Iris pigment epithelial cell (primary cell): ENCODE measurements around the gene RMRP.

Experiments
- DNase-seq: peaks from one replicate; pipeline ENCODE4 v3.0.0-alpha.2; 2011; ENCODE audit warnings: low read depth

Gene RMRP

DNA sequence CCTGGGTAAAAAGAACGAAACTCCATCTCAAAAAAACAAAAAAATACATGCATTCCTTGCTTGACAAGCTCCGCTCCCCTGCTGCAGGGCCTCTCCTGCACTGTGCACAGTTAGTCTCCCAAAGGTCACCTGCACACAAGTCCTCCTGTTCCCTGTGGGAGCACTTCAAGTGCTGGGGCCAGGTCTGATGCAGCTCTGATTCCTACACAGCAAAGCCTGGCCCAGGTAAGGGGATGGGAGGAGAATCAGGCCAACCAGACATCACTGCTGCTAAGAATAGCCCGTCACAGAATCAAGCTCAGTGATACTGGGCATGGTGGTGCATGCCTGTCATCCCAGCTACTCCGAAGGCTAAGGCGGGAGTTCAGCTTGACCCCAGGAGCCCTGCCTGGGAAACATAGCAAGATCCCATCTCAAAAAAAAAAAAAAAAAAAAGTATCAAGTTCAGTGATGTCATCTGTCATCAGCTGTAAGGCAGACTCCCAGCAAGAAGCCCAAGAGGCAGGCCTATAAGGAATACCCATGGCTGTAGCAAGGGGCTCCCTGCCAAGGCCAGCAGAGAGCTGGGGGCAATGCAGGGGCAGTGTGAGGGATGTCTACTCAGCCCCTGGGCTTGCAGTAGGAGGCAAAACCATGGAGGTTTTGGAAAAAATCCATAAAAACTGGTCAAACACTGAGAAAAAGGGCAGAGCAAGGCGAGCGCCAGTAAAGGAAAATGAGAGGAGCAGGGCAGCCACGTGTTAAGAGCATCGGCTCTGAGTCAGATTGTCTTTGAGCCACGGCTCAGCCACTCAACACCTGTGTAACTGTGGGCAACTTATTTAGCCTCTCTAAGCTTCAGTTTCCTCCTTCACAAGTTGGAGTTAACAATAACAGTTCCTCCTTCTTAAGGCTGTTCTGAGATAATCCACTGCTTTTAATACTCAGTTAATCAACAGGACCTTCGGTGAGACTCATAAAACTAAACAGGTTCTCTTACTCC is 28.7 kb upstream of the RMRP start:
- DNase-seq = peak; percentile 55

DNA sequence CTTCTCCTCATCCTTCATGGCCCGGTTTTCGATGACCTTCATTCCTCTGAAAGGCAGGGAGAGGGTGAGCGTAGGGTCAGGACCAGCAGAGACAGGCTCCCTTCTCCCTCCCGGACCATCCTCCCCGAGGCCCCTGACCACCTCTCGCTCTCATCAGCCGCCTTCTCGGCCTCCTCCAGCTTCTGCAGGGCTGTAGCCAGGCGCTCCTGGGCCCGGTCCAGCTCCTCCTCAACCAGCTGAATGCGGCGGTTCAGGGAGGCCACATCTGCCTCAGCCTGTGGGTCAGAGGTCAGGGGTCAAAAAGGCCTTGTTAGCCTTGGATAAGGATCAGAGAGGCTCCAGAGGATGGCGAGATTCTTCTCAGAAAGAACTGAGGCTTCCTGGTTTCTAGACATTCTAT is 27.7 kb upstream of the RMRP start:
- DNase-seq = no peak

DNA sequence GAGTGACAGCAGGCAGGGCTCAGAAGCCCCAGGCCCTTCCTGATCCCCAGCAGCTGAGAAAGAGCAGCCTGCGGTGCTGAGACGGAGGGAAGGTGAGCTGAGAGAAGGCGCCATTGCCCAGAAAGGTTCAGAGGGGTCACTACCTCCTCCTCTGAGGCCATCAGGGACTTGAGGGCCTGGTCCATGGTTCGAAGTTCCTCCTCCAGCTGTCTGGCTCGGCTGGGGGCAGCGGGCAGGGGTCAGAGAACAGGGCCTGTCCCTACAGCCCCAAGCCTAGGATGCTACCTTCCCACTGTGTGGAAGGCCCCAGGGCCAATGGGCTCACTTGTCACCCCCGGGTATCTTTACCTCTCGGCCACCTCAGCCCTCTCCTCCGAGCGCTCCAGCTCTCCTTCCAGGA is 27.1 kb upstream of the RMRP start:
- DNase-seq = no peak

DNA sequence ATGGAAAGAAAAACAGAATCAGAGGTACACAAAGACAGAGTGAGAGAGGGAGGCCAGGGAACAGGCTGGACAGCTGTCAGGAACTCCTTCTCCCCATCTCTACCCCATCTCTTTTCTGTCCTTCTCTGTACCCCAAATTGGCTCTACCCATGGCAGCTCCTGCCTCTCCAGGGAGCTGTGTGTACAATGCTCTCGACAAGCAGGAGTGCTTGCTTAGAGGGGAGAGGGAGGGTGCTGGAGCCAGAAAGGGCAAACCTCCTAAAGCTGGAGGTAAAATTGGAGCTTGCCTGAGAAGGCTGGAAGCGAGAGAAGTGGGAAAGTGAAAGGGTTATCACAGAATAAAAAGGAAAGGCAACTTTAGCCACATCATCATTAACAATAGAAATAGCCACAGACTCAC is 25.5 kb upstream of the RMRP start:
- no peak for DNase-seq

DNA sequence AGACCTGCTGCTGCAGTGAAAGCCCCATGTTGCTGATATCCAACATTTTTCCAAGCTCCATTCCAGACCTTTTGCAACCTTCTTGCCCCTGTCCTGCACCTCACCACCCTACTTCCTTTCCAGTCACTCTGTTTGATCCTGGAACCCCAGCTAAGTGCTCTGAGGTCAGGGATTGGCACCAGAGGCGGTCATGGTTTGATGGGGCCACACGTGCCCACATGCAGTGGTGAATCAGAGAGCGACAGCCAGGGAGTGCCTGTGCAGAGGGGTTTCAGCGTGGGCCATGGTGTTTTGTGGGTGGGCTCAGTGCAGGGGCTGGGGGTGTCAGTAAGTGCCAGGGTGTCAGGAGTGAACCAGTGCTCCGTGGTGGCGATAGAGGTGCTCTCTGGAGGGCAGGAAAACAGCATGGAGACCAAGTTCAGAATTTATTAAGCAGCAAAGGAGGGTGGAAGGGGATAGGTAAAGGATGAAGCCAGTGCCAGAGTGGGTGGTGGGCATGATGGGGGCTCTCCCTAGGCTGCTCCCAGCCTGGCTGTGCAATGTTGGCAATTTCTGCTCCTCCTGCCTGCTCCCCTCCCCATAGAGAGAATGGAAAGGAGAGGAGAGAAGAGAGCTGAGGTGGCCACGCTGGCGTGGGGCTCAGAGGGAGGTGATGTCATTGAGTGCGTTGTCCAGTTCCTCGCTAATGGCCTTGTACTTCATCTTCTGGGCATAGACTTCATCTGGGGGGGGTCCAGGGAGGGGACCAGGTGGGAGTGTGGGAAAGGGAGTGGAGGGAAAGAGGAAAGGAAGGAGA is 24.9 kb upstream of the RMRP start:
- DNase-seq = no peak

DNA sequence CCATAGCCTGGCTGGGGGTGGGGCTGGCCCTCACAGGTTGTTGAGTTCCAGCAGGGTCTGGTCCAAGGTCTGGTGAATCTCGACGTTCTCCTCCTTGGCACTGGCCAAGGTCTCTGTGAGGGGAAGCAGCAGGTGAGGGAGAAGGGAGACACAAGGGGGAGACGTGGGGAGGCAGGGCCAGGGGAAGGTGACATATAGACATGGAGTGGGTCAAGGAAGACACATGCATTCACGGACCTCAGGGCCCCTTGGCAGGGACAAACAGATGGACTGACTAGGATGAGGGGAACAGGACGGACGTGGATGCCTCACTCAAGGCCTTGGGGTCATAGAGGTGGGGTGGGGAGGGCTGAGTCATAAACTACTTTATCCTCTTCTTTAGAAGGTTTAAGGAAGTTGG is 24.2 kb upstream of the RMRP start:
- DNase-seq = no peak

DNA sequence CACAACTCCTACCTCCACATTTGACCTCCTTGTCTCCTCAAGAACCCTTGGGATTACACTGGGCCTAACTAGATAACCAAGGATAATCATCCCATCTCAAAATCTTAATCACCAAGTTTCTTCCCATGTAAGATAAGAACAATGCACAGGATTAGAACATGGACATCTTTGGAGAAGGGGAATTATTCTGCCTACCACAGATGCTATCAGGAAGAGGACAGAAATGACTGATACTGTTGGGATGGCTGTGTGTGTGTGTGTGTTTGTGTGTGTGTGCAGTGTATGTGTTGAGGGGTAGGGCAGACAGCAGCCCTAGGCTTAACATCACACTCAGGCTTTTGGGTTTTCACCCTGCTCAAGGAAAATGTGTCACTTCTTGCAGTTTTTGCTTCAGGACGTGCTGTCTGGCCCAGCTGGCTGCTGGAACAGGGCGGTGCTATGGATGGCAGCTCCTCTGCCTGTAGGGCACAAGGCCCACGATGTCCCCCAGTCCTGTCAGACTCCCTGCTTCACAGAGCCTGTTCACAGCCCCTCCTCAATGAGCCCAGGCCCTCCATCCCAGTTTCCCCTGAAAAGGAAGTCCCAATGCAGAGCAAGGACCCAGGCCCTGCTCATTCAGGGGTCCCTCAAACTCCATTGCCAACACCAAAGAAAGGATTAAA is 23.7 kb upstream of the RMRP start:
- DNase-seq = no peak

DNA sequence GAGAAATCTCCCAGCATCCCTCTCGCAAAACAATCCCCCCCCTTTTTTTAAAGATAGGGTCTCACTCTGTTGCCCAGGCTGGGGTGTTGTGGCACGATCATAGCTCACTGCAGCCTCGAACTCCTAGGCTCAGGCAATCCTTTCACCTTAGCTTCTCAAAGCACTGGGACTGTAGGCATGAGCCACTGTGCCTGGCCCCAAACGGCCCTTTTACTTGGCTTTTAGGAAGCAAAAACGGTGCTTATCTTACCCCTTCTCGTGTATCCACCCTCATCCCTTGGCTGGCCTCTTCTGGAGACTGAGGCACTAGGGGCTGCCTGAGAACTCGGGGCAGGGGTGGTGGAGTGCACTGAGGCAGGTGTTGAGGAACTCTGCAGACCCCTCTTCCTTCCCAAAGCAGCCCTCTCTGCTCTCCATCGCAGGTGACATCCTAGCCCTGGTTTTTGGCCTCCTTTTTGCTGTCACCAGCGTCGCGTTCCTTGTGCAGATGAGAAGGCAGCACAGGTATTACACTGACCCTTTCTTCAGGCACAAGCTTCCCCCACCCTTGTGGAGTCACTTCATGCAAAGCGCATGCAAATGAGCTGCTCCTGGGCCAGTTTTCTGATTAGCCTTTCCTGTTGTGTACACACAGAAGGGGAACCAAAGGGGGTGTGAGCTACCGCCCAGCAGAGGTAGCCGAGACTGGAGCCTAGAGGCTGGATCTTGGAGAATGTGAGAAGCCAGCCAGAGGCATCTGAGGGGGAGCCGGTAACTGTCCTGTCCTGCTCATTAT is 22.7 kb upstream of the RMRP start:
- DNase-seq = peak; percentile 72

DNA sequence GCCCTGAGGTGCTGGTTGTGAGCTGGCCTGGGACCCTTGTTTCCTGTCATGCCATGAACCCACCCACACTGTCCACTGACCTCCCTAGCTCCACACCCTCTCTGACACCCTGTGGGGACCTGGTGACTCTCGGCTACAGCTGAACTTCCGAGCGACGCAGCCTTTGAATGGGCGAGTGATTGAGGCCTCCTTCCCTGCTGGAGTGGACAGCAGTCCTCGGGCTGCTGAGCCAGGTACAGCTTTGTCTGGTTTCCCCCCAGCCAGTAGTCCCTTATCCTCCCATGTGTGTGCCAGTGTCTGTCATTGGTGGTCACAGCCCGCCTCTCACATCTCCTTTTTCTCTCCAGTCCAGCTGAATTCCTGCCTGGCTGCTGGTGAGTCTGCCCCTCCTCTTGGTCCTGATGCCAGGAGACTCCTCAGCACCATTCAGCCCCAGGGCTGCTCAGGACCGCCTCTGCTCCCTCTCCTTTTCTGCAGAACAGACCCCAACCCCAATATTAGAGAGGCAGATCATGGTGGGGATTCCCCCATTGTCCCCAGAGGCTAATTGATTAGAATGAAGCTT is 22.0 kb upstream of the RMRP start:
- DNase-seq = no peak

DNA sequence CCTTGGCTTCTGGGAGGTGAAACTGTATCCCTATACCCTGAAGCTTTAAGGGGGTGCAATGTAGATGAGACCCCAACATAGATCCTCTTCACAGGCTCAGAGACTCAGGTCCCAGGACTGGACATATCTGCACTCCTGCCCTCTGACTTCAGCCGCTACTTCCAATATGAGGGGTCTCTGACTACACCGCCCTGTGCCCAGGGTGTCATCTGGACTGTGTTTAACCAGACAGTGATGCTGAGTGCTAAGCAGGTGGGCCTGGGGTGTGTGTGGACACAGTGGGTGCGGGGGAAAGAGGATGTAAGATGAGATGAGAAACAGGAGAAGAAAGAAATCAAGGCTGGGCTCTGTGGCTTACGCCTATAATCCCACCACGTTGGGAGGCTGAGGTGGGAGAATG is 21.3 kb upstream of the RMRP start:
- no peak for DNase-seq

DNA sequence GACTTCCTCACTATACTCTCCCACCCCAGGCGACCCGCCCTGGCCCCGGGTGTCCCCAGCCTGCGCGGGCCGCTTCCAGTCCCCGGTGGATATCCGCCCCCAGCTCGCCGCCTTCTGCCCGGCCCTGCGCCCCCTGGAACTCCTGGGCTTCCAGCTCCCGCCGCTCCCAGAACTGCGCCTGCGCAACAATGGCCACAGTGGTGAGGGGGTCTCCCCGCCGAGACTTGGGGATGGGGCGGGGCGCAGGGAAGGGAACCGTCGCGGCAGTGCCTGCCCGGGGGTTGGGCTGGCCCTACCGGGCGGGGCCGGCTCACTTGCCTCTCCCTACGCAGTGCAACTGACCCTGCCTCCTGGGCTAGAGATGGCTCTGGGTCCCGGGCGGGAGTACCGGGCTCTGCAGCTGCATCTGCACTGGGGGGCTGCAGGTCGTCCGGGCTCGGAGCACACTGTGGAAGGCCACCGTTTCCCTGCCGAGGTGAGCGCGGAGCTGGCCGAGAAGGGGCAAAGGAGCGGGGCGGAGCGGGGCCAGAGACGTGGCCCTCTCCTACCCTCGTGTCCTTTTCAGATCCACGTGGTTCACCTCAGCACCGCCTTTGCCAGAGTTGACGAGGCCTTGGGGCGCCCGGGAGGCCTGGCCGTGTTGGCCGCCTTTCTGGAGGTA is 18.0 kb upstream of the RMRP start:
- DNase-seq = no peak

DNA sequence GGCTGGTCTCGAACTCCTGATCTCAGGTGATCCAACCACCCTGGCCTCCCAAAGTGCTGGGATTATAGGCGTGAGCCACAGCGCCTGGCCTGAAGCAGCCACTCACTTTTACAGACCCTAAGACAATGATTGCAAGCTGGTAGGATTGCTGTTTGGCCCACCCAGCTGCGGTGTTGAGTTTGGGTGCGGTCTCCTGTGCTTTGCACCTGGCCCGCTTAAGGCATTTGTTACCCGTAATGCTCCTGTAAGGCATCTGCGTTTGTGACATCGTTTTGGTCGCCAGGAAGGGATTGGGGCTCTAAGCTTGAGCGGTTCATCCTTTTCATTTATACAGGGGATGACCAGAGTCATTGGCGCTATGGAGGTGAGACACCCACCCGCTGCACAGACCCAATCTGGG is 17.4 kb upstream of the RMRP start:
- no peak for DNase-seq

DNA sequence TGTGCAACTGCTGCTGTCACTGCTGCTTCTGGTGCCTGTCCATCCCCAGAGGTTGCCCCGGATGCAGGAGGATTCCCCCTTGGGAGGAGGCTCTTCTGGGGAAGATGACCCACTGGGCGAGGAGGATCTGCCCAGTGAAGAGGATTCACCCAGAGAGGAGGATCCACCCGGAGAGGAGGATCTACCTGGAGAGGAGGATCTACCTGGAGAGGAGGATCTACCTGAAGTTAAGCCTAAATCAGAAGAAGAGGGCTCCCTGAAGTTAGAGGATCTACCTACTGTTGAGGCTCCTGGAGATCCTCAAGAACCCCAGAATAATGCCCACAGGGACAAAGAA is 16.2 kb upstream of the RMRP start:
- DNase-seq = no peak

DNA sequence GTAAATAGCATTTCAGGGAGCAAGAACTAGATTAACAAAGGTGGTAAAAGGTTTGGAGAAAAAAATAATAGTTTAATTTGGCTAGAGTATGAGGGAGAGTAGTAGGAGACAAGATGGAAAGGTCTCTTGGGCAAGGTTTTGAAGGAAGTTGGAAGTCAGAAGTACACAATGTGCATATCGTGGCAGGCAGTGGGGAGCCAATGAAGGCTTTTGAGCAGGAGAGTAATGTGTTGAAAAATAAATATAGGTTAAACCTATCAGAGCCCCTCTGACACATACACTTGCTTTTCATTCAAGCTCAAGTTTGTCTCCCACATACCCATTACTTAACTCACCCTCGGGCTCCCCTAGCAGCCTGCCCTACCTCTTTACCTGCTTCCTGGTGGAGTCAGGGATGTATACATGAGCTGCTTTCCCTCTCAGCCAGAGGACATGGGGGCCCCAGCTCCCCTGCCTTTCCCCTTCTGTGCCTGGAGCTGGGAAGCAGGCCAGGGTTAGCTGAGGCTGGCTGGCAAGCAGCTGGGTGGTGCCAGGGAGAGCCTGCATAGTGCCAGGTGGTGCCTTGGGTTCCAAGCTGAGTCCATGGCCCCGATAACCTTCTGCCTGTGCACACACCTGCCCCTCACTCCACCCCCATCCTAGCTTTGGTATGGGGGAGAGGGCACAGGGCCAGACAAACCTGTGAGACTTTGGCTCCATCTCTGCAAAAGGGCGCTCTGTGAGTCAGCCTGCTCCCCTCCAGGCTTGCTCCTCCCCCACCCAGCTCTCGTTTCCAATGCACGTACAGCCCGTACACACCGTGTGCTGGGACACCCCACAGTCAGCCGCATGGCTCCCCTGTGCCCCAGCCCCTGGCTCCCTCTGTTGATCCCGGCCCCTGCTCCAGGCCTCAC is 15.6 kb upstream of the RMRP start, which contains the start of gene CA9:
TSS of gene CA9 (plus strand) at position 797 of the 893 bp plus-strand sequence. CDS start at position 829, 32 bp downstream.
- DNase-seq = no peak

DNA sequence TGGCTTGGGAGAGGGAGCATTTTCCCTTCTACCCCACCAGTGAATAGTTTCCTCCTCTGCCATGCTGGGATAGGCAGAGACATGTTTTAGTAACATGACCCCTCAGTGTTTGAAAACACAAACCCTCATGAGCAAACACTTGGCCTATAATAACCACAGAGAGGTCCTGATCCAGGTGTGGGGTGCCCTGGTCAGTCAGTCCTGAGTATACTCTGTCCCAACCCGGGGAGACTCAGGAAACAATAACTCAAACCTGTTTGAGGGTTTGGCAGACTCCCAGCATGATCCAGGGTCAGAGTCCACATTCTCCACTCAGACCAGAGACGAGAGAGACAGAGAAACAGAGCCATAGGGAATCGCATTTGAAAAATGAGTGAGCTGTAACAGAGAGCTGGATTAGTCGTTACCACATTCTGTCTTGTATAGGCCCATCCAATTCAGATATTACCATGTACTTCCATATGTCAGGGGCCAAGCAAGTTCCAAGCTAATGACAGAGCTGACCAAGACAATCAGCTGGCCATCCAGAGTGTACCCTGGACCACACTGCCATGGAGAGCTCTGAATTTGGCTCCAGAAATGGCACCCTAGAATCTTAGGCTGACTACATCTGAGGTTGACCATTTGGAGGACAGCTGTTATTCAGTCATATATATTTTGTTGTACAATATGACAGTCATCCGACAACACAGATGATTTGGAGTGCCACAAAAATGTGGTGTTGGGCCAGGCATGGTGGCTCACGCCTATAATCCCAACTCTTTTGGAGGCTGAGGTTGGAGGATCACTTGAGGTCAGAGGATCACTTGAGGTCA is 11.7 kb upstream of the RMRP start:
- peak; percentile 64 for DNase-seq

DNA sequence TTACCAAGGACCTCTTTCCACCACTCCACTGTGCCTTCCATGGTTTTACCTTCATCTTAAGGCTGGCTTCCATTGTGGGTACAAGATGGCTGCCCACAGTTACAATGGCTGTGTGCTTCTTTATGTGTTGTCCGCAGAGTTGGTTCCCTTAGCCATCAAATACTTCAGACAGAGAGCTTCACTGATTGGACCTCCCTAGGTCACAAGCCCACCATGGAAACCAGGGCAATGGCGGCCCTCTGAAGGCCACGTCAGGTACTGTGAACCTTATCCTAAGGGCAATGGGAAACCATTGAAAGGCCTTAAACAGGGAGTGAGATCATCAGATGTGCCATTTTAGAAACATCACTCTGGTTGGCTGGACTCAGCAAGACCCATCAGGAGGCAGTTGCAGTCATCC is 10.1 kb upstream of the RMRP start:
- DNase-seq = no peak

DNA sequence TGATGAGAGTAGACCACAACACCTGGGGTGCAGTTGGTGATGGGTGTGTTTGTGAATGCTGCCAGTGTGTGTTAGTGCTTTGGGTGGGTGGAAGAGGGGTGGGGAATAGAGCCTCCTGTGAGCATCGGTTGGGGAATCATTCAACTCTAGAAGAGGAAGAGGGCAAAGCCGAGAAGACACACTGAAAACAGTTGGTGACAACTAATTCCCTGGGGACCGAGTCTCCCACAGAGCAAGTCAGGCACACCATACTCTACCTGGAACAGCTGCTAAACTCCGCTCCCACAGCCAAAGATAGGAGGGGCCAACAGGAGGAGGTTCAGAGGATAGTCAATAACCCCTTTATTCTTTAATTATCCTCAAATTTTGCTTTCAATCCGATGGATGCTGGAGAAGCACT is 8.7 kb upstream of the RMRP start:
- DNase-seq = no peak

DNA sequence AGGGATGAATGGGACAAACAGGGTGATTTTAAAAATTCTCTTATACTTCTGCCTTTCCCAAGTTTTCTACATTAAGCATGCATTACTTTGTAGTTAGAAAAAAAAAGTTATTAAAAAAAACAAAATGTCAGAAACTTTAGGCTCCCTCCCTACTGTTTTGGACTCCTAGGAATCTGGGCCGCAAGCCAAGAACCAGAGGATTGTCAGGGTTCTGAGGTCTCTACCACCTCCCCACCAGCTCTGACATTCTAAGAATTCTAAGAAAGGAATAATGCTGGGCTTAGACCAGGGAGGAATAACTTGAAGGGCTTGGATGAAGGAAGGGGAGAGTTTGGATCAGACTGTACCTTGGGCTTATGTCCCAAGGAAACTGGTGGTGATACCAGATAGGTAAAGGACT is 8.2 kb upstream of the RMRP start:
- no peak for DNase-seq

DNA sequence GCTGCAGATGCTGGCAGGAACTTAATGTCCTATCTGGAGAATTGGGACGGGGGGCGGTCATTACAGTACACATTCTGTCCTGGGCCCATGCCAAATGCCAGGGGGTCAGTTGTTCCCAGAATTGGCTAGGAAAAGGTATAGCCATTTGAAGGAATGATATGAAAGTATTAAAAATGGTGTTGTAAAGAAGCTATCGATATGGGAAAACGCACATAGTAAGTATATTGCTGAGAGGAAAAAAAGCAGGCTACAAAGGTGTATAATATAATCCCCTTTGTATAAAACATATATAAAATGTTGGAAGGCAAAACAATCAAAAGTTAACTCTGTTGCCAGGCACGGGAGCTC is 7.6 kb upstream of the RMRP start:
- no peak for DNase-seq
